ENCODE results near the gene LUM. TPM values are rescaled to one million over a fixed set of nuclear protein-coding genes. Genes with fewer than 3 reads are reported as not detected.

Gene LUM
- total RNA-seq, 1 donor from 2014 or later = not detected

DNA sequence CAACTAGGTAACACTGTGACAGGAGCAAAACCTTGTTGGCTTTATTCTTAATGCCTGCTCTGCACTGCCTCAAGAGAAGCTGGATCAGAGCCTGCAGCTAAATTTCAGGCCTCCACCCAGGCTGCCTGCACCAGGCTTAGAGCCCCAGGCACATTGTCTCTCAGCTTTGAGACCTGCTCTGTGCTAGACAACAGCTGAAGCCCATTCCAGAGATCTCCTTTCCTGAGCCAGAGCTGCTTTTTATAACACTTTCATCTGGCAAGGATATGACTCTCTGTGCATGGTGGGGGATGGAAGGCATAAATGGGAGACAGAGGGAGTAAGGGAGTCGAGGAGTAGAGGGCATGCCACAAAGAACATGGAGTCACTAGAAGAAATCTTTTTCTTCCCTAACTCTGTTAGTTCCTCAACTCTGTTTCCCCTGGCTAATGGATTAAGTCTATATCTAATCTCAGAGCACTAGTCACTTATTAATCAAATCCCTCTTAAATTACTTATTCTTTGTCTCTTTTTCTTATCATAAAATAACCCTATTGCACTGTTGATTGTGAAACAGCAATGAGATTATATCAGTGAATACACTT, 27.1 kb upstream of the LUM start:
- H3K36me3 ChIP-seq = no peaks in the 10 kb centered on the region
- H3F3A ChIP-seq (ENCODE audit: low read depth) = no peaks in the 10 kb centered on the region
- peak; percentile 14 for DNase-seq (ENCODE audit: low spot score)
- H3K27me3 ChIP-seq = no peaks in the 10 kb centered on the region
- no peaks in the 10 kb centered on the region for H3K4me1 Mint-ChIP-seq
- H3K27ac Mint-ChIP-seq = no peak overlapping the region
- no peaks in the 10 kb centered on the region for H3K79me2 ChIP-seq (ENCODE audit: low read depth)
- H3K27ac ChIP-seq = no peak overlapping the region
- no peaks in the 10 kb centered on the region for H3K36me3 Mint-ChIP-seq
- H3K9me3 Mint-ChIP-seq = no peaks in the 10 kb centered on the region
- H3K9me3 ChIP-seq (ENCODE audit: low read depth) = no peaks in the 10 kb centered on the region
- no peaks in the 10 kb centered on the region for H3K4me1 ChIP-seq
- no peak overlapping the region for H3K4me3 Mint-ChIP-seq
- H3K9ac ChIP-seq = no peak overlapping the region
- peak overlapping the region; percentile 60 for H2AFZ ChIP-seq (replicated peaks)
- no peaks in the 10 kb centered on the region for H4K20me1 ChIP-seq (ENCODE audit: low read depth)
- no peak overlapping the region for H3K4me3 ChIP-seq
- TF ChIP-seq, protein P1, sequence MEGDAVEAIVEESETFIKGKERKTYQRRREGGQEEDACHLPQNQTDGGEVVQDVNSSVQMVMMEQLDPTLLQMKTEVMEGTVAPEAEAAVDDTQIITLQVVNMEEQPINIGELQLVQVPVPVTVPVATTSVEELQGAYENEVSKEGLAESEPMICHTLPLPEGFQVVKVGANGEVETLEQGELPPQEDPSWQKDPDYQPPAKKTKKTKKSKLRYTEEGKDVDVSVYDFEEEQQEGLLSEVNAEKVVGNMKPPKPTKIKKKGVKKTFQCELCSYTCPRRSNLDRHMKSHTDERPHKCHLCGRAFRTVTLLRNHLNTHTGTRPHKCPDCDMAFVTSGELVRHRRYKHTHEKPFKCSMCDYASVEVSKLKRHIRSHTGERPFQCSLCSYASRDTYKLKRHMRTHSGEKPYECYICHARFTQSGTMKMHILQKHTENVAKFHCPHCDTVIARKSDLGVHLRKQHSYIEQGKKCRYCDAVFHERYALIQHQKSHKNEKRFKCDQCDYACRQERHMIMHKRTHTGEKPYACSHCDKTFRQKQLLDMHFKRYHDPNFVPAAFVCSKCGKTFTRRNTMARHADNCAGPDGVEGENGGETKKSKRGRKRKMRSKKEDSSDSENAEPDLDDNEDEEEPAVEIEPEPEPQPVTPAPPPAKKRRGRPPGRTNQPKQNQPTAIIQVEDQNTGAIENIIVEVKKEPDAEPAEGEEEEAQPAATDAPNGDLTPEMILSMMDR (IDR thresholded peaks at IDR 0.05) = no peak
- TF ChIP-seq EZH2phosphoT487 (IDR thresholded peaks at IDR 0.05) (no peak), EZH2 (IDR thresholded peaks at IDR 0.05) (no peak)
- no peak overlapping the region for H3K4me2 ChIP-seq
- H3K27me3 Mint-ChIP-seq (ENCODE audit: insufficient read depth, low read depth) = no peaks in the 10 kb centered on the region

DNA sequence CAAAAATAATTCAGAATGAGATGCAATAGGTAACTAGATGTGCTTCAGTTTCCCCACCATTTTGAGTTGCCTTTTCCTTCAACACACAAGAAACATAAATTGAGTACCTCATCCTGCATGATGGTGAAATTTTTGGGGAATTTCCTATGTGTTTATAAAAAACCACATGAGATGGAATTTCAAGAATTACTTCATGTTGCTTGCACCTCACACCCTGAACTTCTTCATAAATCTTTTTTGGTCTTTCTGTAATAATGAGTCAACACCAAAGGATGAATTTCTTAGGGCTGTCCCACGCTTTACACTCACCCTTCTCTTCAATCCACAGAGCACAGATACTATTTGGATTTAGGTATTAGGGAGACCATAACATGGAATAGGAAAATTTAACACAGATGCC, 22.6 kb upstream of the LUM start:
- no peak overlapping the region for H3K4me3 ChIP-seq
- no peaks in the 10 kb centered on the region for H3K9me3 ChIP-seq (ENCODE audit: low read depth)
- H3K27ac ChIP-seq = no peak overlapping the region
- no peaks in the 10 kb centered on the region for H3F3A ChIP-seq (ENCODE audit: low read depth)
- H3K36me3 ChIP-seq = no peaks in the 10 kb centered on the region
- no peak overlapping the region for H3K27ac Mint-ChIP-seq
- H3K4me2 ChIP-seq = no peak overlapping the region
- H3K4me1 ChIP-seq = no peaks in the 10 kb centered on the region
- H3K4me3 Mint-ChIP-seq = no peak overlapping the region
- no peaks in the 10 kb centered on the region for H3K79me2 ChIP-seq (ENCODE audit: low read depth)
- H3K27me3 ChIP-seq = no peaks in the 10 kb centered on the region
- TF ChIP-seq EZH2 (IDR thresholded peaks at IDR 0.05) (no peak), EZH2phosphoT487 (IDR thresholded peaks at IDR 0.05) (no peak)
- TF ChIP-seq, protein P1 (IDR thresholded peaks at IDR 0.05) = no peak
- no peaks in the 10 kb centered on the region for H3K9me3 Mint-ChIP-seq
- H3K27me3 Mint-ChIP-seq (ENCODE audit: insufficient read depth, low read depth) = no peaks in the 10 kb centered on the region
- H2AFZ ChIP-seq (replicated peaks) = no peak overlapping the region
- no peak overlapping the region for H3K9ac ChIP-seq
- no peak for DNase-seq (ENCODE audit: low spot score)
- H4K20me1 ChIP-seq (ENCODE audit: low read depth) = no peaks in the 10 kb centered on the region
- H3K4me1 Mint-ChIP-seq = no peaks in the 10 kb centered on the region
- no peaks in the 10 kb centered on the region for H3K36me3 Mint-ChIP-seq

DNA sequence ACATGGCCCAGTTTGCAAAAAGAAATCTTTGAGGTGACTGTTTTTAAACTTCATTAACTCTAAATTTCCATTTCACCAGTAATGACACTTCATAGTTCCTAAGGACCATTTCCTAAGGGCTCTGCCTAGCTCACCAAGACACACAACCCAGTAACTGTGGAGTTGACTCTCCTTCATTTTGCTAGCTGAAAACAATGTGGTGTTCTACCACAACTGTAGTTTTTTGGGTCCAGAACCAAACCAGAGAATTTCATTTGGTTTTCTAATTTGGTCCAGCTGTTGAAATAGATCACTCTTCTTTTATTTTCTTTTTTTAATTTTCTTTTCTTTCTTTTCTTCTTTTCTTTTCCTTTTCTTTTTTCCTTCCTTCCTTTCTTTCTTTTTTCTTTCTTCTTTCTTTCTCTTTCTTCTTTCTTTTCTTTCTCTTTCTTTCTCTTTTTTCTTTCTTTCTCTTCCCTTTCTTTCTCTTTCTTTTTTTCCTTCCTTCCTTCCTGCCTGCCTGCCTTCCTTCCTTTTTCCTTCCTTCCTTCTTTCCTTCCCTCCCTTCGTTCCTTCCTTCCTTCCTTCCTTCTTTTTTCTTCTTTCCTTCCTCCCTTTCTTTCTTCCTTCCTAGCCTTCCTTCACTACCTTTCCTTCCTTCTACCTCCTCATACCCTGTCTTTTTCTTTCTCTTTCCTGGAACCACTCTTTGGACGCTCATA, 18.5 kb upstream of the LUM start:
- Histone ChIP-seq H3K9me3 (ENCODE audit: low read depth) (no peaks in the 10 kb centered on the region), H3K4me3 (no peak overlapping the region), H3K36me3 (no peaks in the 10 kb centered on the region), H3F3A (ENCODE audit: low read depth) (no peaks in the 10 kb centered on the region), H2AFZ (replicated peaks) (peak overlapping the region; percentile 26), H4K20me1 (ENCODE audit: low read depth) (no peaks in the 10 kb centered on the region), H3K4me1 (no peaks in the 10 kb centered on the region), H3K4me2 (no peak overlapping the region), H3K27ac (no peak overlapping the region), H3K79me2 (ENCODE audit: low read depth) (no peaks in the 10 kb centered on the region), H3K9ac (no peak overlapping the region), H3K27me3 (no peaks in the 10 kb centered on the region)
- no peak overlapping the region for H3K27ac Mint-ChIP-seq
- H3K9me3 Mint-ChIP-seq = no peaks in the 10 kb centered on the region
- H3K36me3 Mint-ChIP-seq = no peaks in the 10 kb centered on the region
- TF ChIP-seq, protein P1 (IDR thresholded peaks at IDR 0.05) = no peak
- no peak for TF ChIP-seq EZH2phosphoT487 (IDR thresholded peaks at IDR 0.05)
- no peaks in the 10 kb centered on the region for H3K4me1 Mint-ChIP-seq
- no peak for DNase-seq (ENCODE audit: low spot score)
- H3K27me3 Mint-ChIP-seq (ENCODE audit: insufficient read depth, low read depth) = no peaks in the 10 kb centered on the region
- no peak overlapping the region for H3K4me3 Mint-ChIP-seq

Data from neural progenitor cell (in vitro differentiated cells).